ENCODE data around the gene DSE.

- TF ChIP-seq CTCF (conservative IDR thresholded peaks at IDR 0.05) (no peak), EZH2 (IDR thresholded peaks at IDR 0.05; ENCODE audit: low read depth) (no peak)
Observed at GRCh38 chr6:116485559-116486184, 114.9 kb downstream of the DSE start.

Data from PC-9 (cell line).